HG02870 (cell line): Measurements from ENCODE around the gene SCG5.
"Not testable (repeated sequence)": the region's sequence is repeated elsewhere in the genome, so short reads cannot be mapped to it uniquely, and the experiment has no call there.

Experiments
- ATAC-seq: cut with Tn5 transposase; IDR thresholded peaks from one replicate; pipeline ENCODE4 v1.9.1; 2021; ENCODE audit warnings: mild to moderate bottlenecking, moderate library complexity; ENCODE audit not compliant: unreplicated experiment

SCG5 gene

GRCh38 chr15:32641517-32642059, at the start of gene SCG5:
Gene SCG5 (plus strand): TSS chr15:32641710. CDS start chr15:32643593, 1,883 bp downstream.
- ATAC-seq = no peak

GRCh38 chr15:32593151-32593550, 48.4 kb upstream of the SCG5 start, which contains the start of gene GOLGA8N:
Gene GOLGA8N (plus strand): TSS chr15:32593456.
- ATAC-seq = not testable (repeated sequence)

GRCh38 chr15:32609518-32609917, 32.0 kb upstream of the SCG5 start:
- not testable (repeated sequence) for ATAC-seq

- ATAC-seq = not testable (repeated sequence)
Observed at GRCh38 chr15:32610719-32611118, 30.8 kb upstream of the SCG5 start.

GRCh38 chr15:32614712-32615050, 26.8 kb upstream of the SCG5 start:
- peak; percentile 13 for ATAC-seq

- ATAC-seq = peak; percentile 82
Observed at GRCh38 chr15:32615051-32615870, 26.2 kb upstream of the SCG5 start, which contains the start of gene ARHGAP11A. Gene ARHGAP11A (plus strand): TSS chr15:32615504. CDS start chr15:32616212, 708 bp downstream.

- not testable (repeated sequence) for ATAC-seq
Observed at GRCh38 chr15:32615871-32616426, 25.6 kb upstream of the SCG5 start.

GRCh38 chr15:32636410-32636809, 5.1 kb upstream of the SCG5 start:
- ATAC-seq = no peak

GRCh38 chr15:32636908-32637567, 4.5 kb upstream of the SCG5 start:
- ATAC-seq = peak; percentile 61

GRCh38 chr15:32637704-32638103, 3.8 kb upstream of the SCG5 start:
- no peak for ATAC-seq

GRCh38 chr15:32642667-32643435, 1.3 kb downstream of the SCG5 start:
- ATAC-seq = no peak

GRCh38 chr15:32643907-32644445, 2.5 kb downstream of the SCG5 start:
- no peak for ATAC-seq

- ATAC-seq = no peak
Observed at GRCh38 chr15:32646291-32646690, 4.8 kb downstream of the SCG5 start.

- ATAC-seq = no peak
Observed at GRCh38 chr15:32649342-32649741, 7.8 kb downstream of the SCG5 start.

GRCh38 chr15:32651229-32651837, 9.8 kb downstream of the SCG5 start:
- ATAC-seq = no peak

GRCh38 chr15:32652178-32652577, 10.7 kb downstream of the SCG5 start:
- ATAC-seq = no peak

GRCh38 chr15:32656091-32656490, 14.6 kb downstream of the SCG5 start:
- no peak for ATAC-seq

- ATAC-seq = no peak
Observed at GRCh38 chr15:32656496-32656895, 15.0 kb downstream of the SCG5 start.

- ATAC-seq = peak; percentile 54
Observed at GRCh38 chr15:32657198-32657883, 15.8 kb downstream of the SCG5 start.
